Measurements from ENCODE around the gene PLEKHG4B. TPM values are rescaled to one million over a fixed set of nuclear protein-coding genes. Genes with fewer than 3 reads are reported as not detected.

Gene PLEKHG4B
- total and polyA plus RNA-seq, 4 donors, result 4.2 to 18.2 (median 13.7) TPM

DNA sequence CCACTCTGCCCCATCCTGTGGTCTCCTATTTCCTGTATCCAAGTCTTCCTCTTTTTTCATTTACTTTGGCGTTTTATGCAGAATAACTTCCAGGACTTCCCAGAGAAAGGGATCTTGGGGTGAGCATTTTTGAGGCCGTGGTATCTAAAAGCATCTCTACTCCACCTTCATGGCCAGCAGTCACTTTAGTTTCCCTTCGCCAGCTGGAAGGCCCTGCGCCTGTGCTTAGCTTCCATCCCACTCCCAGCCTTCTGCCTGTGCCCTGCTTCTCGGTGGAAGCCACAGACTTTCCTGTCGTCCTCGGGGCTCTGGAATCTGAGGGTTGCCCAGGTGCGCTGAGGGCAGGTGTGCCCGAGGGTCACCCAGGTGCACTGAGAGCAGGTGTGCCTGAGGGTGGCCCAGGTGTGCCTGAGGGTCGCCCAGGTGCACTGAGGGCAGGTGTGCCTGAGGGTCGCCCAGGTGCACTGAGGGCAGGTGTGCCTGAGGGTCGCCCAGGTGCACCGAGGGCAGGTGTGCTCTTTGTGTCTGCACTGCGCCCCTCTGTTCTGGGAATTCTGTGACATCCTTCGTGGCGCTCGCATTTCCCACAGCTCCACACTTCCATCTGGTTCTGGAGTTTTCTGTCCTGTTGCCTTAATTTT, 67.0 kb downstream of the PLEKHG4B start:
- no peak overlapping the region for H3K27ac ChIP-seq (ENCODE audit: low read depth, low read length)
- WGBS (ENCODE audit: insufficient coverage), result 89% methylated on average over 15 of the region's 17 CpGs
- peaks cover 5% of the 10 kb centered on the region for H3K4me1 ChIP-seq (ENCODE audit: control insufficient read depth, insufficient read depth, low read length)
- H3K9me3 ChIP-seq (ENCODE audit: control insufficient read depth, insufficient read depth, low read length), result no peaks in the 10 kb centered on the region
- DNase-seq (ENCODE audit: low read depth in 4 of 6, low spot score in 6 of 6), result no peak
- H3K27me3 ChIP-seq (ENCODE audit: control insufficient read depth, insufficient read depth, low read length), result no peaks in the 10 kb centered on the region
- no peak overlapping the region for H3K4me3 ChIP-seq (ENCODE audit: low read depth, low read length)
- H3K36me3 ChIP-seq (ENCODE audit: control insufficient read depth, insufficient read depth, low read length), result peaks cover 86% of the 10 kb centered on the region

DNA sequence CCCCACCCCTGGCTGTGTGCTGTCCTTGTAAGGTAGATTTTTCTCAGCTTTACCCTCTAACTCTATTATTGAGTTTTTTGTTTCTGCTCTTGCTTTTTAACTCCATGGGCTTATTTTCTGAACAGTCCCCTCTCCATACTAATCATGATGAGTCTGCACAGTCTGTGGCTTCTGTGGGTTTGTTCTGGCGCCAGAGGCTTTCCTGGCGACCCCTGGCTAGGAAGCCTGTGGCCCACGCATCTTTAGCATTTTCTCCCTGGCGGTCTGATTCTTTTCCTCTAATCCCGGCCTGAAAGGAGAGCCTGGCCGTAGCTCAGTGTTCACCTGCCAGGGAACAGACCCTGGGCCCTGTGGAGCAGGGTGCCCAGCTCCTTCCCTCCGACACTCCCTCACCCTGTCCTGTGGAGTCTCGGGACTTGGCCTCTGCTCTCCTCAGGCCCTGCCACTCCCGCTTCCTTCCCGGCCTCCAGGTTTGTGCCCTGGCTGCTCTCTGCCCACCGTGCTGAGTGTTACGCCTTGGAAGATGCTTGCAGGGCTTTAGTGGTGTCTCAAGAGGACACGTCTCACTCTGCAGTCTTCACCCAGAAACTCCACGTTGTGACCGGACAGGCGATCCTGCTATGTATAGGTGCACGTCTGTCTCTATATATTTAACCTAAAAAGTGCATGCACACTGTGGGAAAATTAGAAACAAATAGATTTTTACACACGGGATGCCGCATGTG, 67.6 kb downstream of the PLEKHG4B start:
- DNase-seq (ENCODE audit: low read depth in 4 of 6, low spot score in 6 of 6), result no peak
- no peaks in the 10 kb centered on the region for H3K9me3 ChIP-seq (ENCODE audit: control insufficient read depth, insufficient read depth, low read length)
- H3K27ac ChIP-seq (ENCODE audit: low read depth, low read length), result no peak overlapping the region
- H3K36me3 ChIP-seq (ENCODE audit: control insufficient read depth, insufficient read depth, low read length), result peaks cover 82% of the 10 kb centered on the region
- peaks cover 3% of the 10 kb centered on the region for H3K4me1 ChIP-seq (ENCODE audit: control insufficient read depth, insufficient read depth, low read length)
- 80% methylated on average over 15 of the region's 19 CpGs for WGBS (ENCODE audit: insufficient coverage)
- no peak overlapping the region for H3K4me3 ChIP-seq (ENCODE audit: low read depth, low read length)
- H3K27me3 ChIP-seq (ENCODE audit: control insufficient read depth, insufficient read depth, low read length), result no peaks in the 10 kb centered on the region

GRCh38 chr5:160173-160510, 68.2 kb downstream of the PLEKHG4B start:
- DNase-seq (ENCODE audit: low read depth in 4 of 6, low spot score in 6 of 6), result peak in 1 of 6 donors; percentile 54
- H3K27ac ChIP-seq (ENCODE audit: low read depth, low read length), result no peak overlapping the region
- peaks cover 77% of the 10 kb centered on the region for H3K36me3 ChIP-seq (ENCODE audit: control insufficient read depth, insufficient read depth, low read length)
- H3K4me1 ChIP-seq (ENCODE audit: control insufficient read depth, insufficient read depth, low read length), result peaks cover 3% of the 10 kb centered on the region
- no peaks in the 10 kb centered on the region for H3K27me3 ChIP-seq (ENCODE audit: control insufficient read depth, insufficient read depth, low read length)
- H3K9me3 ChIP-seq (ENCODE audit: control insufficient read depth, insufficient read depth, low read length), result no peaks in the 10 kb centered on the region
- H3K4me3 ChIP-seq (ENCODE audit: low read depth, low read length), result no peak overlapping the region
- WGBS (ENCODE audit: insufficient coverage), result 86% methylated on average over 9 of the region's 14 CpGs

DNA sequence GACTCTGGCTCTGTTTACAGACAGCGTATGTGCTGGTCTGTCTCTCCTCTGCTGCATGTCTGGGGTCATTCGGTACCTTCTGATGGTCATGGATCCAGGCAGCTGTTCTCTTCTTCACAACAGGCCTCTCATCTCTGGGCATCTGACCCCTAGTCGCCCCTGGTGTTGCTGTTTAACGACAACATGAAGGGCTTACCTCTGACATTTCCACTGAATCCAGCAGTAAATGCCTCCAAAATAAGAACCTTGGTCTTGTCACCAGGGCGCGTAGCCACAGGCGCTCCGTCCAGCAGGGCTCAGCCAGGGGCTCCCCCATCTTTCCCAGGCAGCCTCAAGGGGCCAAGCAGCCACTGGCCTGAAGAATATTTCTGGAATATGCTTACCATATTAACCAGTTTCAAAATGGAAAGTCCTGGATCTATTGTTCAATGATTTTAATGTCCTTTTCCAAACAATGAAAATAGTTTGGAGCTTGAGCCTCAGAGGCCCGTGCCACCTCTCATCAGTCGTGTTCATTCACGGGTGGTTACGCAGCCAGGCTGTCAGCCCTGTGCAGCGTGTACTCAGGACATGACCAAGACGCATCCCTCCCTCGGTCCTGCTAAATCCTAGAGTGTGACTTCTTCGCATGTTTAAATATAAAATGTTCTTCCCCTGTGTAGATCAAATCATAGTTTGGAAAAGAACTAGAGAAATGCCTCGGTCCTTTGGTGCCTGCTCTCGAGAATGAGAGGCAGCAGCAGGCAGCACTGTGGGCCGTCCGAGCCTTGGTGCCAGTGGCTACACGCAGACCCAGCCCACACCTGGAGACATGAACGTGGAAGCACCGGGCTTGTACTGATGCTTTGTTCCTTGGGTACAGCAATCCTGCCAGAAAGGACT, 69.2 kb downstream of the PLEKHG4B start:
- DNase-seq (ENCODE audit: low read depth in 4 of 6, low spot score in 6 of 6), result no peak
- Histone ChIP-seq H3K36me3 (ENCODE audit: control insufficient read depth, insufficient read depth, low read length) (peaks cover 68% of the 10 kb centered on the region), H3K27ac (ENCODE audit: low read depth, low read length) (no peak overlapping the region), H3K9me3 (ENCODE audit: control insufficient read depth, insufficient read depth, low read length) (no peaks in the 10 kb centered on the region), H3K4me3 (ENCODE audit: low read depth, low read length) (no peak overlapping the region), H3K27me3 (ENCODE audit: control insufficient read depth, insufficient read depth, low read length) (no peaks in the 10 kb centered on the region), H3K4me1 (ENCODE audit: control insufficient read depth, insufficient read depth, low read length) (peaks cover 3% of the 10 kb centered on the region)
- 93% methylated on average over 19 of the region's 23 CpGs for WGBS (ENCODE audit: insufficient coverage)

GRCh38 chr5:161803-162110, 69.8 kb downstream of the PLEKHG4B start:
- Histone ChIP-seq H3K9me3 (ENCODE audit: control insufficient read depth, insufficient read depth, low read length) (no peaks in the 10 kb centered on the region), H3K4me3 (ENCODE audit: low read depth, low read length) (no peak overlapping the region), H3K36me3 (ENCODE audit: control insufficient read depth, insufficient read depth, low read length) (peaks cover 62% of the 10 kb centered on the region), H3K27ac (ENCODE audit: low read depth, low read length) (no peak overlapping the region), H3K4me1 (ENCODE audit: control insufficient read depth, insufficient read depth, low read length) (peaks cover 3% of the 10 kb centered on the region), H3K27me3 (ENCODE audit: control insufficient read depth, insufficient read depth, low read length) (no peaks in the 10 kb centered on the region)
- no peak for DNase-seq (ENCODE audit: low read depth in 4 of 6, low spot score in 6 of 6)
- WGBS (ENCODE audit: insufficient coverage), result 97% methylated on average over 17 of the region's 17 CpGs

- DNase-seq (ENCODE audit: low read depth in 4 of 6, low spot score in 6 of 6), result no peak
- Histone ChIP-seq H3K4me1 (ENCODE audit: control insufficient read depth, insufficient read depth, low read length) (peaks cover 3% of the 10 kb centered on the region), H3K9me3 (ENCODE audit: control insufficient read depth, insufficient read depth, low read length) (no peaks in the 10 kb centered on the region), H3K4me3 (ENCODE audit: low read depth, low read length) (no peak overlapping the region), H3K27ac (ENCODE audit: low read depth, low read length) (no peak overlapping the region), H3K27me3 (ENCODE audit: control insufficient read depth, insufficient read depth, low read length) (no peaks in the 10 kb centered on the region), H3K36me3 (ENCODE audit: control insufficient read depth, insufficient read depth, low read length) (peaks cover 59% of the 10 kb centered on the region)
- WGBS (ENCODE audit: insufficient coverage), result 93% methylated on average over 19 of the region's 19 CpGs
Observed at GRCh38 chr5:162190-162564, 70.2 kb downstream of the PLEKHG4B start.

DNA sequence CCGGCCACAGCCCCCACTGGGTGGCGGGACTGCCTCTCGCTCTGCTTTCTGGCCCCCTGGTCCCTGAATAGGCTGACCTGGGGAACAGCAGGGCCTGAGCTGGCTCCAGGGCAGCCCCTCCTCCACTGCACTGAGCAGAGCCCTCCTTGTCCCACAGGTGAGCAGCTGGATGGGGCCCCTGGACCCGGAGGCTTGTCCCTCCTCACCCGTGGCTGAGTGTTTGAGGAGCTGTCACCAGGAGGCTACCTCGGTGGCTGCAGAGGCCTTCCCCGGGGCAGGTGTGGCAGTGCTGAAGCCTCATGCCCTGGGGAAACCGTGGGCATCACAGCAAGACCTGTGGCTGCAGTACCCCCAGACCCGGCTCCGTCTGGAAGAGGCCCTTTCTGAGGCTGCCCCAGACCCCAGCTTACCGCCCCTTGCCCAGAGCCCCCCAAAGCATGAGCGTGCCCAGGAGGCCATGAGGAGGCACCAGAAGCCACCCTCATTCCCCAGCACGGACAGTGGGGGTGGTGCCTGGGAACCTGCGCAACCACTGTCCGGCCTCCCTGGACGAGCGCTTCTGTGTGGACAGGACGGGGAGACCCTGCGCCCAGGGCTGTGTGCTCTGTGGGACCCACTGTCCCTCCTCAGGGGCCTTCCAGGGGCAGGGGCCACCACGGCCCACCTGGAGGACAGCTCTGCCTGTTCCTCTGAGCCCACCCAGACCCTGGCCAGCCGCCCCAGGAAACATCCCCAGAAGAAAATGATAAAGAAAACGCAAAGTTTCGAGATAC, 70.8 kb downstream of the PLEKHG4B start:
- DNase-seq (ENCODE audit: low read depth in 4 of 6, low spot score in 6 of 6), result no peak
- no peaks in the 10 kb centered on the region for H3K9me3 ChIP-seq (ENCODE audit: control insufficient read depth, insufficient read depth, low read length)
- H3K27ac ChIP-seq (ENCODE audit: low read depth, low read length), result no peak overlapping the region
- 96% methylated on average over 23 of the region's 23 CpGs for WGBS (ENCODE audit: insufficient coverage)
- no peaks in the 10 kb centered on the region for H3K27me3 ChIP-seq (ENCODE audit: control insufficient read depth, insufficient read depth, low read length)
- no peak overlapping the region for H3K4me3 ChIP-seq (ENCODE audit: low read depth, low read length)
- peaks cover 6% of the 10 kb centered on the region for H3K4me1 ChIP-seq (ENCODE audit: control insufficient read depth, insufficient read depth, low read length)
- peaks cover 53% of the 10 kb centered on the region for H3K36me3 ChIP-seq (ENCODE audit: control insufficient read depth, insufficient read depth, low read length)

GRCh38 chr5:163338-163620, 71.3 kb downstream of the PLEKHG4B start:
- no peaks in the 10 kb centered on the region for H3K27me3 ChIP-seq (ENCODE audit: control insufficient read depth, insufficient read depth, low read length)
- H3K9me3 ChIP-seq (ENCODE audit: control insufficient read depth, insufficient read depth, low read length), result no peaks in the 10 kb centered on the region
- H3K4me3 ChIP-seq (ENCODE audit: low read depth, low read length), result no peak overlapping the region
- H3K36me3 ChIP-seq (ENCODE audit: control insufficient read depth, insufficient read depth, low read length), result peaks cover 48% of the 10 kb centered on the region
- 100% methylated on average over 3 of the region's 7 CpGs for WGBS (ENCODE audit: insufficient coverage)
- H3K27ac ChIP-seq (ENCODE audit: low read depth, low read length), result no peak overlapping the region
- H3K4me1 ChIP-seq (ENCODE audit: control insufficient read depth, insufficient read depth, low read length), result peaks cover 11% of the 10 kb centered on the region
- no peak for DNase-seq (ENCODE audit: low read depth in 4 of 6, low spot score in 6 of 6)

DNA sequence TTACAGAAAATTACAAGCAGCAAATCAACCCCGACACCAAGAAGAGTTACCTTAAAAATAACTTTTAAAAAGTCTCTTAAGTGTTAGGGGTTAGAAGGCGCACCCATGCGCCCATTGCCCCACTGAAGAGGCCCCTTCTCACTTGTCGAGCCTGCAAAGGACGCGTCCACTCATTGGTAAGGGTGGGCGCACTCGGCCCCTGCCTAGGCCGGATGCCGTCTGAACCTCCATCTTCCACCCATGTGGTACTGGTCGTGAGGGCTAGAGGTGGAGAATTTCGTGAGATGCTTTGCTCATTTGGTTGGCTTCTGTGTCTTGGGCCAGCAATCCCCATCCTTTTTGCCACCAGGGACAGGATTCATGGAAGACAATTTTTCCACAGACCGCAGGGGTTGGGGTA, 71.9 kb downstream of the PLEKHG4B start:
- no peak overlapping the region for H3K27ac ChIP-seq (ENCODE audit: low read depth, low read length)
- peaks cover 12% of the 10 kb centered on the region for H3K4me1 ChIP-seq (ENCODE audit: control insufficient read depth, insufficient read depth, low read length)
- no peaks in the 10 kb centered on the region for H3K9me3 ChIP-seq (ENCODE audit: control insufficient read depth, insufficient read depth, low read length)
- no peak overlapping the region for H3K4me3 ChIP-seq (ENCODE audit: low read depth, low read length)
- WGBS (ENCODE audit: insufficient coverage), result 83% methylated on average over 7 of the region's 13 CpGs
- DNase-seq (ENCODE audit: low read depth in 4 of 6, low spot score in 6 of 6), result no peak
- H3K36me3 ChIP-seq (ENCODE audit: control insufficient read depth, insufficient read depth, low read length), result peaks cover 43% of the 10 kb centered on the region
- no peaks in the 10 kb centered on the region for H3K27me3 ChIP-seq (ENCODE audit: control insufficient read depth, insufficient read depth, low read length)
